HepG2 (cell line): ENCODE measurements around the gene CARMIL1. TPM values are rescaled to one million over a fixed set of nuclear protein-coding genes. Genes with fewer than 3 reads are reported as not detected.

ENCODE experiments used
- AKAP8 ChIP-seq: sonication (generic); formaldehyde crosslinking; IDR thresholded peaks from 2 replicates; pipeline ENCODE4 v1.5.1; 2020; ENCODE audit warnings: mild to moderate bottlenecking, missing genetic modification reagents
- ATF1 ChIP-seq: IDR thresholded peaks from 2 replicates; pipeline ENCODE4 v1.6.1; 2016; ENCODE audit warnings: mild to moderate bottlenecking, control low read depth
- DNMT3B ChIP-seq: conservative IDR thresholded peaks from 2 replicates; pipeline ENCODE4 v1.6.1; 2016; ENCODE audit warnings: missing biosample characterization, control low read depth
- GATAD2A ChIP-seq: IDR thresholded peaks from 2 replicates; pipeline ENCODE4 v1.6.1; 2016
- GTF2F1 ChIP-seq: fragments of 150-350 bp; IDR thresholded peaks from 2 replicates; pipeline ENCODE4 v1.6.1; 2014; ENCODE audit warnings: low read length
- HBP1 ChIP-seq: IDR thresholded peaks from 2 replicates; pipeline ENCODE4 v1.6.1; 2016; ENCODE audit warnings: low read depth, control low read depth
- IKZF1 ChIP-seq: fragments of 450-650 bp; IDR thresholded peaks from 2 replicates; pipeline ENCODE4 v1.7.1; 2016
- MLLT10 ChIP-seq: sonication (generic); formaldehyde crosslinking; IDR thresholded peaks from 2 replicates; pipeline ENCODE4 v1.4.0; 2020; ENCODE audit warnings: missing genetic modification reagents
- PHF8 ChIP-seq: sonication (generic); formaldehyde crosslinking; IDR thresholded peaks from 2 replicates; pipeline ENCODE4 v1.5.0; 2020; ENCODE audit warnings: missing genetic modification reagents
- PREB ChIP-seq: sonication (generic); formaldehyde crosslinking; IDR thresholded peaks from 2 replicates; pipeline ENCODE4 v1.4.0; 2020; ENCODE audit warnings: missing genetic modification reagents
- RFX5 ChIP-seq: IDR thresholded peaks from 2 replicates; pipeline ENCODE4 v1.6.1; 2011; ENCODE audit warnings: low read depth, low read length, improper control_type of control experiment
- SP4 ChIP-seq: sonication (generic); formaldehyde crosslinking; IDR thresholded peaks from 2 replicates; pipeline ENCODE4 v1.8.1; 2023; ENCODE audit warnings: mild to moderate bottlenecking, missing genetic modification reagents
- TBX2 ChIP-seq: sonication (generic); formaldehyde crosslinking; IDR thresholded peaks from 2 replicates; pipeline ENCODE4 v1.5.0; 2020; ENCODE audit warnings: missing genetic modification reagents, mild to moderate bottlenecking, borderline replicate concordance
- TBX3 ChIP-seq: fragments of 450-650 bp; IDR thresholded peaks from 2 replicates; pipeline ENCODE4 v1.6.1; 2017; ENCODE audit warnings: antibody characterized with exemption, mild to moderate bottlenecking, inconsistent platforms, borderline replicate concordance
- TFDP2 ChIP-seq: sonication (generic); formaldehyde crosslinking; IDR thresholded peaks from 2 replicates; pipeline ENCODE4 v1.4.0; 2020; ENCODE audit warnings: missing genetic modification reagents
- ZBTB8A ChIP-seq: sonication (generic); formaldehyde crosslinking; IDR thresholded peaks from 2 replicates; pipeline ENCODE4 v1.4.0; 2020; ENCODE audit warnings: mild to moderate bottlenecking, low read depth, missing genetic modification reagents, borderline replicate concordance
- ZIK1 ChIP-seq: sonication (generic); formaldehyde crosslinking; IDR thresholded peaks from 2 replicates; pipeline ENCODE4 v1.5.0; 2020; ENCODE audit warnings: mild to moderate bottlenecking, low read depth, missing genetic modification reagents, borderline replicate concordance
- ZNF138 ChIP-seq: sonication (generic); formaldehyde crosslinking; IDR thresholded peaks from 2 replicates; pipeline ENCODE4 v1.5.0; 2020; ENCODE audit warnings: mild to moderate bottlenecking, low read depth, missing genetic modification reagents
- ZNF292 ChIP-seq: sonication (generic); formaldehyde crosslinking; IDR thresholded peaks from 2 replicates; pipeline ENCODE4 v1.8.1; 2022; ENCODE audit warnings: mild to moderate bottlenecking, low read depth, missing genetic modification reagents, borderline replicate concordance
- ZNF367 ChIP-seq: sonication (generic); formaldehyde crosslinking; IDR thresholded peaks from 2 replicates; pipeline ENCODE4 v1.4.0; 2020; ENCODE audit warnings: missing genetic modification reagents, borderline replicate concordance
- ZNF414 ChIP-seq: sonication (generic); formaldehyde crosslinking; IDR thresholded peaks from 2 replicates; pipeline ENCODE4 v1.5.0; 2020; ENCODE audit warnings: missing genetic modification reagents
- ZNF746 ChIP-seq: sonication (generic); formaldehyde crosslinking; IDR thresholded peaks from 2 replicates; pipeline ENCODE4 v1.8.0; 2022; ENCODE audit warnings: mild to moderate bottlenecking, missing genetic modification reagents
- ZNF761 ChIP-seq: sonication (generic); formaldehyde crosslinking; conservative IDR thresholded peaks from 2 replicates; pipeline ENCODE4 v1.4.0; 2020; ENCODE audit warnings: mild to moderate bottlenecking, missing genetic modification reagents
- ZNF775 ChIP-seq: sonication (generic); formaldehyde crosslinking; IDR thresholded peaks from 2 replicates; pipeline ENCODE4 v1.4.0; 2020; ENCODE audit warnings: missing genetic modification reagents, mild to moderate bottlenecking, moderate library complexity, borderline replicate concordance
- ZSCAN5A ChIP-seq: sonication (generic); formaldehyde crosslinking; IDR thresholded peaks from 2 replicates; pipeline ENCODE4 v1.8.0; 2022; ENCODE audit warnings: mild to moderate bottlenecking, missing genetic modification reagents, borderline replicate concordance
- polyA plus RNA-seq, 8 experiments: library from polyadenylated mRNA; depleted of rRNA in 3 of 8; stranded (reverse) in 7 of 8; unstranded in 1 of 8; fragments of >200 nt; fragmentation: Illumina TruSeq in 4 of 8; extraction: Trizol in 4 of 8; gene quantifications; 2 replicates each; pipeline versions ENCODE4 v1.2.1 to v1.2.3, GENCODE V29; 2011 to 2016; ENCODE audit warnings: low read depth in 4 of 8, missing spikeins in 1 of 8, mixed read lengths in 1 of 8; ENCODE audit not compliant: insufficient read depth in 1 of 8
- total RNA-seq, 5 experiments: library from RNA; depleted of rRNA; stranded (reverse); fragments of >200 nt; fragmentation: Illumina TruSeq; extraction: Trizol; gene quantifications; 2 replicates each; pipeline ENCODE4 v1.2.3, GENCODE V29; 2016; ENCODE audit warnings: low read depth in 1 of 5

CARMIL1 gene
- total and polyA plus RNA-seq, 2 of the 13 experiments (the other 11 are each of a cell fraction or from before 2014, with no cell fraction given) = 1.8 to 2.6 TPM

- no peak for TF ChIP-seq ZNF414 (CRISPR knock-in tag)
- TF ChIP-seq TFDP2 (CRISPR knock-in tag) = peak; percentile 55; the same call in 1 of the 2 replicates
- TF ChIP-seq ZNF746 = peak; percentile 21; the same call in 1 of the 2 replicates
- no peak for TF ChIP-seq RFX5
- no peak for TF ChIP-seq GTF2F1
- no peak for TF ChIP-seq GATAD2A (CRISPR knock-in tag)
- no peak for TF ChIP-seq ZNF761
- no peak; the same call in 1 of the 2 replicates for TF ChIP-seq TBX2 (CRISPR knock-in tag)
- no peak for TF ChIP-seq MLLT10 (CRISPR knock-in tag)
- TF ChIP-seq TBX3 = no peak
- TF ChIP-seq ZIK1 (CRISPR knock-in tag) = no peak
- no peak for TF ChIP-seq ZNF138
- no peak for TF ChIP-seq SP4 (CRISPR knock-in tag)
- no peak for TF ChIP-seq ZNF292
- 0 out of 2 replicates have a peak, but pooled peaks have one; percentile 47 for TF ChIP-seq ZNF367 (CRISPR knock-in tag)
- TF ChIP-seq DNMT3B (CRISPR knock-in tag) = peak; percentile 80; the same call in 1 of the 2 replicates
- no peak for TF ChIP-seq IKZF1
- no peak for TF ChIP-seq ATF1
- 0 out of 2 replicates have a peak, but pooled peaks have one; percentile 50 for TF ChIP-seq PREB (CRISPR knock-in tag)
- TF ChIP-seq AKAP8 (CRISPR knock-in tag) = no peak
- TF ChIP-seq PHF8 (CRISPR knock-in tag) = peak; percentile 56; the same call in 1 of the 2 replicates
- TF ChIP-seq HBP1 (CRISPR knock-in tag) = 0 out of 2 replicates have a peak, but pooled peaks have one; percentile 28
- no peak for TF ChIP-seq ZNF775 (CRISPR knock-in tag)
- TF ChIP-seq ZBTB8A (CRISPR knock-in tag) = no peak
- TF ChIP-seq ZSCAN5A = no peak; the same call in 1 of the 2 replicates
Observed at GRCh38 chr6:25278914-25279747, at the start of gene CARMIL1 (continued).
